GM21529 (cell line): ENCODE data around the gene FLT4.
"Not testable (repeated sequence)": the region's sequence is repeated elsewhere in the genome, so short reads cannot be mapped to it uniquely, and the experiment has no call there.

Experiments
- ATAC-seq: cut with Tn5 transposase; IDR thresholded peaks from one replicate; pipeline ENCODE4 v1.9.1; 2021; ENCODE audit not compliant: unreplicated experiment

Gene FLT4

DNA sequence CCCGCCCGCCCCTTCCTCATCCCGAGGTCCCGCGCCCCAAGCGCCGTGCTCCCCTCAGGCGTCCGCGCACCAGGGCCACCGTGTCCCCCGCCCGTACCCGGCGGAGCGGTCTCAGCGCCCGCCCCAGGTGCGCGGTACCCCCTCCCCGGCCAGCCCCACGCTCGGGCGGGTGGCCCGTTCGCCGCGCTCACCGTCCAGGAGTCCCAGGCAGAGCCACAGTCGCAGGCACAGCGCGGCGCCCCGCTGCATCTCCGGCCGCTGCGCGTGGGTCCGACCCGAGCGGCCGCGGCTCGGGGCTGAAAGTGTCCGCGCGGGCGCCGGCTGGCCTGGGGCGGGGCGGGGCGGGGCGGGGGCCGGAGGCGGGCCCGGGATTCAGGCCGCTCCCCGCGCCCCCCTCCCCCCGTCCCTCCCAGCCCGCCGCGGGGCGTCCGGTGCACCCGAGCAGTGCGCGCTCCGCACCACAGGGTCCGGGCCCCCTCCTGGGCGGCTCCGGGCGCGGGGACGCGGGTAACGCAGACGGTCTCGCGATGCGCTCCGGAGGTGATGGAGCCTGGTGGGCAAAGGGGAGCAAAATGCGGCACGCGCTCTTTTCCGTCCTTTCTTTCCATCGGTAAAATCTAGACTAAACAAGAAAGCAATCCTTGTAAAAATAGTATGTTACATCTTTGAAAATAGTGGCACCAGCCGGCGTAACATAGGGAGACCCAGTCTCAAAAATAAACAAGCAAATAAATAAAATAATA is at the start of gene FLT4:
Gene FLT4, minus strand, starts transcription at position 304 of the 743 bp plus-strand sequence. Its CDS starts 55 bp downstream, at position 249.
- no peak for ATAC-seq

DNA sequence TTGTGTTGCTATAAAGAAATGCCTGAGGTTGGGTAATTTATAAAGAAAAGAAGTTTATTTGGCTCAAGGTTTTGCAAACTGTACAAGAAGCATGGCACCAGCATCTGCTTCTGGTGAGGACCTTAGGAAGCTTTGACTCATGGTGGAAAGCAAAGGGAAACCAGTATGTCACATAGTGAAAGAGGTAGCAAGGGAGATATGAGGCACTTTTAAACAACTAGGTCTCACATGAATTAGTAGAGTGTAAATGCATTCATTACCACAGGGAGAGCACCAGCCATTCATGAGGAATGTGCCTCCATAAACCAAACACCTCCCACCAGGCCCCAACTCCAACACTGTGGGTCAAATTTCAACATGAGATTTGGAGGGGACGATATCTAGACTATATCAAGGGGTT is 49.6 kb upstream of the FLT4 start:
- ATAC-seq = no peak

DNA sequence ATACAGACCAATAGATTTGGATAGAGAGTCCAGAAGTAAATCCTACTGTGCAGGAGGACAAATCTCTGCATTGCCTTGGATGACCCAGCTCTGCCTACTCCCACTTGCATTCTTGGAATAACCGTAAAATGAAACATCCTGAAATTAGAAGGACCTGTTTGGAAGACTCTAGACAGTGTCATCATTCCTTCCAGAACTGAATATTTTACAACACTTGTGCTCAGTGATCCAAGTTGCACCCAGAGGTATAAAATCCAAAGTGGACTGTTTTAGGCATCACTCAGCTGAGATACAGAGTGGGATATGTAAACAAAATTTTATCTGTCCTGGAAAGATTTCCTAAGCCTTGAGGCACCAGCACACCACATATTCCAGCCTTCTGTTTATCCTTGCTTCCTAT is 46.7 kb upstream of the FLT4 start:
- no peak for ATAC-seq

DNA sequence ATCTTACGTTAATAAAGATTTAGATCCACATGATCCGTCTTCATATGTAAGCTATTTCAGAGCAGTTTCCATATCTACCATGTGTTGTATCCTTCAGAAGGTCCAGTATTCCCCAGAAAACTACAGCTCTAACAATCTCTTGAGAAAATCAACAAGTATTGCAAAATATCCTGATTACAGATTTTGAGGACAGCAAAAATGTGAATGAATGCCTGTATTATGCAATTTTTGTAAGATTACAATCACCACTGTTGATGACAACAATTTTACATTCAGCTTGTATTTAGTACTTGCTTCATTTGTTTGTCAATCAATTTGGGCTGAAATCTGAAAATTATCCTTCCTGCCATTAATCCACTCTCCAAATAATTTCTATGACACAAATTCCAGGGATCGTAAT is 43.0 kb upstream of the FLT4 start:
- ATAC-seq = no peak

DNA sequence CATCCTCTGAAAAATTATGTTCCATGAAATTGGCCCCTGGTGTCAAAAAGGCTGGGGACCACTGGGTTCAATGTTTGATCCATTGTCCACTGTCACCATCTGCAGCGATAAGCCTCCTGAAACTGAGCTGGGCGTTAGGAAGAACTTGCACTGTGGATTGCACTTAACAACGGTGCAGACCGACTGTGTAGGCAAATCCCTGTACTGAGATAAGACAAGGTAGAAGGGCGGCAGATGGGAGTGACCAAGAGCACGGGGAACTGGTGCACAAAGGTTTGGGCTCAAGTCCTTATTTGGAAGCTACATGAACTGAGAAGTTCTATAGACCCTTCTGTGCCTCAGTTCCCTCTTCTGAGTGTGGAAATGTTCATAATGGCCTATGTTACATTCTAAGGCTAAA is 41.6 kb upstream of the FLT4 start:
- no peak for ATAC-seq

DNA sequence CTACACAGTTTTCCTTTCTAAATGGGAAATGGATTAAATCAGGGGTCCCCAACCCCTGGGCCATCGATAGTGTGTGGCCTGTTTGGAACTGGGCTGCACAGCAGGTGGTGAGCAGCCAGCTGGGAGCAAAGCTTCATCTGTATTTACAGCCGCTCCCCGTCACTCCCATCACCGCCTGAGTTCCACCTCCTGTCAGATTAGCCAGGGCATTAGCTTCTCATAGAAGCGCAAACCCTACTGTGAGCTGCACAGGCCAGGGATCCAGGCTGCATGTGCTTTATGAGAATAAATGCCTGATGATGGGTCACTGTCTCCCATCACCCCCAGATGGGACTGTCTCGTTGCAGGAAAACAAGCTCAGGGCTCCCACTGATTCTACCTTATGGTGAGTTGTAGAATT is 41.2 kb upstream of the FLT4 start:
- ATAC-seq = no peak

DNA sequence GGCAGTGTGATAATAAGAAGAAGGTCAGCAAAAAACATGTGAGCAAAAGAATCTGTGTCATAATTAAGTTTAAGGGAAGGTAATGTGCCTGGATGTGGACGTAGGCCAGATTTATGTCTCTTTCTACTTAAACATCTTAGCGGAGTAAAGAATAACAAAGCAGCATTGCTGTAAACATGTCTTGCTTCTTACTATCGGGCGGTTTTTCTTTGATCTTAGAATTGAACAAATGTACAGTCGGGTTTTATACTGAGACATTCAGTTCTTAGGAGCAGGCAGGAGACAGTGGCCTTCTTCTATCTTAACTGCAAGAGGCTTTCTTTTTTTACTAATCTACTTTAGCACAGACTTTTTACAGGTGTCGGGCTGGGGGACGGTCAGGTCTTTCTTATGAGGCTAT is 40.4 kb upstream of the FLT4 start:
- no peak for ATAC-seq

DNA sequence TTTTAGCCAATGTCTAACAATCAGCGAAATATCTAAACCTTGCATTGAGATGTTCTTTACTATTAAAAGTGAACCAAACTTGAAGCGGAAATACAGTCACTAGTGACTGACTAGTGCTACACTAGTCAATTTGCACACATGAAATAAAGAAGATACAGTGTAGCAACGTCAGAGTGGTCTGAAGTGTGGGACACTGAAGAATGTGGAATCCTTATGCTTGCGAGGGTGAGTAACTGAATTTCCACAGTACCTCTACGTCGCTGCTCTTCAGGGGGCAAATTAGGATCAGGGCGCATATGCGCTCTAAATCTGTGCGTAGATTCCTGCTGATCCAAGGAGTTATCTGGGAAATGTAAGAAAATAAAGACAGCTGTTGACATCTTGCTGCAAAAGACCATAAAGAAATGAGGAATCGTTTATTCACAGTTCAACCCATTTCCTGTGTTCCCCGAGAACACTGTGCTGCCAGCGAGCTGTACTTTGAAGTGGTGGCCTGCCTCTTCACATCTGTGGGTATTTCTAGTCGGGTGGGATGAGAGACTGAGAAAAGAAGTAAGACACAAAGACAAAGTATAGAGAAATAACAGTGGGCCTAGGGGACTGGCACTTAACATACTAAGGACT is 39.8 kb upstream of the FLT4 start:
- no peak for ATAC-seq

DNA sequence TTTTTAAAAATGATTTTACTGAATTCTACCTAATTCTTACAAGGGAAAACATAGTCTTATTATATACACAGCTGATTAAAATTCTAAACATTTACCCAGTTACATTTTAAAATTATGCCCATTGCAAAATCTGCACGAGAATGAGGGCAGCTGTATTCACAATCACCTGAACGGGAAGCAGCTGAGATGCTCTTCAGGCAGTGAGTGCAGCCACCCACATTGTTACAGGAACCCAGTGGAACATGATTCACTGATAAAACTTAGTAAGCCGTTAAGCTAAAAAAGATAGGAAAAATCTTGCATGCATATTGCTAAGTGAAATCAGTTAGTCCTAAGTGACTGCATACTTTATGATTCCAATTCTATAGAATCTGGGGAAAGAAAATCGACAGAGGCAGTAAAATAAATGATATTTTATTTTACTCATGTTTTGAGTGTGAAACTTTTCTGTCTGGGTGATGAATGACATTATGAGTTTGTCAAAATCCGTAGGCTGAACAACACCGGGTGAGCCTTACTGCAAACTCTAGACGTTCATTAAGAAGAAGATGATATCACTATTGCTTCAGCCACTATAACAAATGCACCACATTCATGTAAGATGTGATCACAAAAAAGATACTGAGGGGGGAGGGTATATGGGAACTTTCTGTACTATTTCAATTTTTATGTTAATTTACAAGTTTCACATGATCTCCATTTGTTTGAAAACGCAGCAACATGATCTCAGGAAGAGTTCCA is 39.1 kb upstream of the FLT4 start:
- no peak for ATAC-seq

DNA sequence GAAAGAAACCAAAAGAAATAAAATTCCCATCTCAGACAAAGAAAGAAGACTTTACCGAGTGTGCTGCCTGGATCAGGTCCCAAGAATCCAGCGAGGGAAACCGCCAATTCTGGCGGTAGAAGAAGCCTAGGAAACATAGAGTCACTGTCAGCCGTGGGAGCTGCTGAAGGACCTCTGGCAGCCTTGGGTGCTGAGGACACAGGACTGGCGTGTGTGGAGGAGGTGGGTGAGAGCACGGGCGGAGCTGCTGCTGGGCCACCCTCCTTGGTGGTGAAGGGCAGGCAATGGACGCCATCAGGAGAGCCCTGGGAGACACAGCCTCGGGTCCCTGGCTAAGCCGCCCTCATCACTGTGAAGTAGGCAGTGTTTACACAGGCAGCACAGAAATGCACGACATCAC is 37.4 kb upstream of the FLT4 start:
- not testable (repeated sequence) for ATAC-seq

DNA sequence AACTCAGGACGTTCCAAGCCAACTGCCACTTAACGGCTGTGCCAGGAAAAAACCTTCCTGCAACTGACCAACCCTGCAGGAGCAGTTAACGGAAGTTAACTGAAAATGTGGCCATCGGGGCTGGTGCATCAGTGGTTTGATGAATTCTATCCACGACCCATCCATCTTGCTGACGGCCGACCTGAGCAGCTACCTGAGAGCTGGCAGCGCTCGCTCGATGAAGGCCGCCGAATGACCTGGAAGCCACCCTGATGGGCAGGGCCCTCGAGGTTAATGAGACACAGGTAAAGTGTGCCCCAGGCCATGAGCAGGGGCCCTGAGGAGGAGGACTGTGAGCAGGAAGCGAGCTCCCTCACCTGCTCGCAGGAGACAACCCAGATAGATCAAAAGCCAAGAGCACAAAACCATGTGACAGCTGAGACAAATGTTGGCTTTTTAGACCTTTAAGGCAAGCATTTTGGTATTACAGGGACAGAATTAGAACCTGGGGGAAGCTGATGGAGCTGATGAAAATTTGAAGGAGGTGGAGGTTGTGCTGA is 35.3 kb upstream of the FLT4 start:
- ATAC-seq = no peak

DNA sequence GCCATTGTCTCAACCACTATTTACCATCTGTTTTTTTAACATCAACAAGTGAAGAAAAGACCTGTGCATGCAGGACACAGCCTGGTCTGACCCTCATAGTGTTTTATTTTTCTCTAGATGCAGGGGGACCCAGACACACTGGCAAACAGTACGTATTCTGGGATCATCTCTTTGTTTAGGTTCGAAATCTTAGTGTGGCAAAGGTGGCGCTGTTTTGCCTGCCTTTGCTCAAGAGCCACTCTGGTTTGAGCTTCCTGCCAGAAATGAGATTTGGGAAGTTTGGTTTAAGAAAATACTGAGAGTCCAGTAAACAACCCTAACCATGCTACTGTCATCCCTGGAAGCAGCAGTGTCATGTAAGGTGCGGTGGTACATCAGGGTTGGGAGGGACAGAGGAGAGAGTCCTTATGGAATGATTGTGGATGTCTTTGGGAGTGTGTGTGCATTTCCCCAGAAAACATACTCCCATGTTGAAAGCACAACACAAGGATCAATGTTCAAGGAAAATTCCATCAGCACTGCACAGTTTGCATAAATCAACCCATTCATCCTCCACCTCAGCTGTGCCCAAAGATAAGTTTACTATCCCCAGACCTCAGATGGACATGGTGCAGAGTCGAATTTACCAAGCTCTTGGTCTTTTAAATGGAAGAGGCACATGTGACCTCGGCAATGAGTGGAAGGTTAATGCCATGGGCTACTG is 34.0 kb upstream of the FLT4 start:
- no peak for ATAC-seq

DNA sequence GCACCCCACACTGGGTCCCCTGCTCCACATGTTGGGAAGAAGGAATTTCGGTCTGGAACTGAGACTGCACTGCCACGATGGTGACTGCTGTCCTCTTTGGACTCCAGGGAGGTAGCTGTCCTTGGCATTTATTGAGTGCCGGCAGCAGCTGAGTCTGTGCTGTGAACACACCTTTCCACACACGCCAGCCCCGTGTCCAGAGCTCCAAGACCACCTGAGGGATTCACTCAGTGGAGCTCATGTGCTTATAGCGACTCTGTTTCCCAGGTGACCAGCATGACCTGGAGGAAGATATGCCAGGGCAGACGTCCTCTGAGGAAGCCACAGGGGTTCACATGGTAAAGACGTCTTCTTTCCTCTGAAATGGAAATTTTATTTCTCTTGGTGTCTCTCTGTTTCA is 33.2 kb upstream of the FLT4 start:
- no peak for ATAC-seq

DNA sequence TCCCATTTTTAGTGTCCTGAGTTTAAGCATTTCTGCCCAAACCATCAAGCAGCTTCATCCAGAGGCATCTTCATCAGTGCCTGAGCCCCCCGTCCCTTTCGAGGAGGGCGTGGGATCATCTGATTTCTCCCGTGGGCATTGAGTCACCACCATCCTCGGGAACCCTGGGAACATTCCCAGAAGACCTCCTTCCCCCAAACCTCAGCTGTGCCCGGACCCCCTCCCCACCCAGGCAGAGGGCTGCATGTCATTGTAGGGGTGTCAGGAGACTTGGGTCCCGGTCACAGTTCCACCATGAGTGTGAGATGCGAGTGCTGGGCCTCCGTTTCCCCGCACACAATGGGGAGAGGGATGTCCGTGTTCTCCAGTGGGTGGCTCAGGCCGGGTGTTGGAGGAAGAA is 32.6 kb upstream of the FLT4 start:
- not testable (repeated sequence) for ATAC-seq

DNA sequence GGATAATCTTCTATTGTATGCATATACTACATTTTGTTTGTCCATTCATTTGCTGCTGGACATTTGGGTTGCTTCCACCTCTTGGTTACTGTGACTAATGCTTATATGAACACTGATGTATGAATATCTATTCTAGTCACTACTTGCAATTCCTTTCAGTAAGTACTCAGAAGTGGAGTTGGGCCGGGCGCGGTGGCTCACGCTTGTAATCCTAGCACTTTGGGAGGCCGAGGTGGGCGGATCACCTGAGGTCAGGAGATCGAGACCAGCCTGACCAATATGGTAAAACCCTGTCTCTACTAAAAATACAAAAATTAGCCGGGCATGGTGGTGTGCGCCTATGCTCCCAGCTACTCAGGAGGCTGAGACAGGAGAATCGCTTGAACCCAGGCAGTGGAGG is 28.9 kb upstream of the FLT4 start:
- ATAC-seq = not testable (repeated sequence)

DNA sequence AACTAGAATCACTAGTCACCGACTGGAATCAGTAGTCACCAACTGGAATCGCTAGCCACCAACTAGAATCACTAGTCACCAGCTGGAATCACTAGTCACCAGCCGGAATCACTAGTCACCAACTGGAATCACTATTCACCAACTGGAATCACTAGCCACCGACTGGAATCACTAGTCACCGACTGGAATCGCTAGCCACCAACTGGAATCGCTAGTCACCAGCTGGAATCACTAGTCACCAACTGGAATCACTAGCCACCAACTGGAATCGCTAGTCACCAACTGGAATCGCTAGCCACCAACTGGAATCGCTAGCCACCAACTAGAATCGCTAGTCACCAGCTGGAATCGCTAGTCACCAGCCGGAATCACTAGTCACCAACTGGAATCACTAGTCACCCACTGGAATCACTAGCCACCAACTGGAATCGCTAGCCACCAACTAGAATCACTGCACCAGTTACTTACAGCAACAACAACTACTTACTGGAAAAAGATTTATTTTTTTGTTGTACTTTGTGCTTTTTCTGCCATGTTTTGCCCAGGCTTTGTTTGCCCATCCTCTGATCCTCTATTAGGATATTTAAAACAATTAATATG is 25.7 kb upstream of the FLT4 start:
- no peak for ATAC-seq

DNA sequence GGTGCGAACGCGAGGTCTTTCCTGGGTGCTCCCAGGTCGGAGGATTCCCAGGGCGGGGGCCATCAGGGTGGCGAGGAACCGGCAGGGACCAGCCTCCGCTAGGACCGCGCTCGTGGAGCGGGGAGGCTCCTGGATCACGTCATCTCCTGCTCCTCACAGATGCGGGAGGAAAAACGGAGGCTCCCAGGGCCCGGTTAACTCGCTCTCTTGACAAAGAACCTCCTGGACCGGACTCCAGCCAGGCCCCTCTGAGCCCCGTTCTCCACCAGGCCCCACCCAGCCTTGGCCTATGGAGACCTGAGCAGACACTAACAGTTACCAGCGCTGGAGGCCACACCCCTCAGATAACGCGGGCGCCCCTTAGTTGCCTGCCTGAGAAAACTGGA is 24.7 kb upstream of the FLT4 start:
- ATAC-seq = not testable (repeated sequence)

DNA sequence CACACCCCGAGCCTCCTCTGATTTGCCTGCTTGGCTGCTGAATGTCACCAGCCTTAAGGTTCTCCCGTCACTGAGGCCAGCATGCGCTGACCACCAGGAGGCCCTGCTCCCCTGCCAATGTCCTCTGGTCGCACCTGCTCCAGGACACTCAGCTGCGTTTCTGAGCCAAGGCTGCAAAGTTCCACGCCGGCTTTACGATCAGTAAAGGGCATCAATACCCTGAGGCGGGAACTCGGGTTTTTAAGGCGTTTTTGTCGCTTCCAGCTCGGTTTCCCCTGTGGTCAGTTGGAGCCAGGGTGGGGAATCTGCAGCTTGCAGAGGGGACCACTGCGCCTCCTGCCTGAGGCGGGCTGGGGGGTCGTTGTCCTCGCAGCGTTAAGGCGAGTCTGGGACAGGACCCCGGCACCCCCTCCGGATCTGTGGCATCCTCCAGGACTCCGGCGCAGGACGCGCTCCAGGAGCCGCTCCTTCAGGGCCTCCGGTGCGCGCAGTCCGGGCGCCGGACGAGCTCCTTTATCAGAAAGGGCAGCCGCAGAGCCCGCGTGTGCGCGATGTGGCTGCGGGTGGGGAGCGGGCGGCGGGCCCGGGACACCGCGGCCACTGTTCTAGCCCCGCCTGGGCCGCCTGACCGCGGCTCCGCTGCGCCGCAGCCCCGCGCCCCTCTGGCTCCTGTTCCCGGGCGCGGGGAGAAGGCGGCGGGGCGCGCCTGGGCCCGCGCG is 24.1 kb upstream of the FLT4 start:
- ATAC-seq = no peak

DNA sequence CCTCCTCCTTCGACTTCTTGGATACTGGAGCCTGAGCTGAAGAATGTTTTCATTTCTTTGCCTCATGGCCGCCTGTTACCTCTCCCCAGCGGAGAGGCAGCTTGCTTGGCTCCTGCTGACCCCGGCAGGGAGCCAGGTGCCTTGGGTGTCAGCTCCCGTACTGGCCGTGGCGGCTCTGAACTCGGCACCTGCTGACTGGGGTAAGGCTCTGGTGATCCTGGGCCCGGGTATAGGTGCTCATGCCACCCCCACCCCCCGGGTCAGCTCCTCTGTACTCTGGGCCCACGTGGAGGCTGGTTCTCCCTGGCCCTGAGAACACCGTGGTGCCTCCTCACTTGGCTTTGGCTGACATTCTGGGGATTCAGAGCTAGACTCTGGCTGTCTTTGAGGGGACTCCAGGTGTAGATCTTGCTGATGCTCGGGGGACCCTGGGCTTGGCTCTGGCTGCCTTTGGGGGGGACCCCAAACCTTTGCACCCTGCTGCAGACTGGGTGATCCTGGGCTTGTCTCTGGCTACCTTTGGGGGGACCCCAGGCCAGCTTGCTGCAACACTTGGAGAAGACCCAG is 22.6 kb upstream of the FLT4 start:
- not testable (repeated sequence) for ATAC-seq
